H9 (cell line): ENCODE results near the gene TYRO3. TPM values are rescaled to one million over a fixed set of nuclear protein-coding genes. Genes with fewer than 3 reads are reported as not detected.

Source experiments
- DNase-seq: peaks from one replicate; pipeline ENCODE4 v3.0.0-alpha.2; 2017
- H2AFZ ChIP-seq: one replicate; pipeline ENCODE4 v1.6.1; 2013; ENCODE audit warnings: mild to moderate bottlenecking, low read length, control low read depth, moderate library complexity
- H2AK5ac ChIP-seq: 2 replicates; pipeline ENCODE4 v1.6.1; 2013; ENCODE audit warnings: low read length, control low read depth, mixed read lengths; ENCODE audit not compliant: insufficient read length
- H2BK120ac ChIP-seq: one replicate; pipeline ENCODE4 v1.6.1; 2013; ENCODE audit warnings: low read depth, mild to moderate bottlenecking, low read length, control low read depth, inconsistent platforms; ENCODE audit not compliant: poor library complexity, severe bottlenecking
- H2BK12ac ChIP-seq: 2 replicates; pipeline ENCODE4 v1.6.1; 2013; ENCODE audit warnings: low read length, control low read depth, mixed read lengths, low read depth; ENCODE audit not compliant: insufficient read length
- H2BK15ac ChIP-seq: 2 replicates; pipeline ENCODE4 v1.6.1; 2013; ENCODE audit warnings: low read depth, low read length, control low read depth
- H2BK20ac ChIP-seq: one replicate; pipeline ENCODE4 v1.6.1; 2013; ENCODE audit warnings: low read depth, mild to moderate bottlenecking, low read length, control low read depth, inconsistent platforms; ENCODE audit not compliant: poor library complexity, severe bottlenecking
- H2BK5ac ChIP-seq: 2 replicates; pipeline ENCODE4 v1.6.1; 2013; ENCODE audit warnings: low read length, control low read depth, mixed read lengths; ENCODE audit not compliant: insufficient read length
- H3K14ac ChIP-seq: 2 replicates; pipeline ENCODE4 v1.6.1; 2013; ENCODE audit warnings: low read length, control low read depth; ENCODE audit not compliant: insufficient read depth
- H3K18ac ChIP-seq: 2 replicates; pipeline ENCODE4 v1.6.1; 2013; ENCODE audit warnings: low read depth, mild to moderate bottlenecking, mixed read lengths, low read length, control low read depth; ENCODE audit not compliant: insufficient read length
- H3K23ac ChIP-seq: 2 replicates; pipeline ENCODE4 v1.6.1; 2013; ENCODE audit warnings: low read length, control low read depth, mixed read lengths, low read depth; ENCODE audit not compliant: insufficient read length
- H3K23me2 ChIP-seq: 2 replicates; pipeline ENCODE4 v1.6.1; 2013; ENCODE audit warnings: low read depth, mild to moderate bottlenecking, mixed read lengths, low read length, control low read depth; ENCODE audit not compliant: insufficient read length, poor library complexity, severe bottlenecking
- H3K27ac ChIP-seq: 2 replicates; pipeline ENCODE4 v1.5.1; 2013; ENCODE audit warnings: low read length, control low read depth, mixed read lengths, low read depth; ENCODE audit not compliant: insufficient read length
- H3K27me3 ChIP-seq: 2 replicates; pipeline ENCODE4 v1.6.1; 2013; ENCODE audit warnings: low read length, control low read depth, inconsistent platforms; ENCODE audit not compliant: insufficient read depth
- H3K4ac ChIP-seq: 2 replicates; pipeline ENCODE4 v1.6.1; 2013; ENCODE audit warnings: low read depth, mild to moderate bottlenecking, control low read depth, inconsistent platforms, low read length, moderate library complexity
- H3K4me1 ChIP-seq: 2 replicates; pipeline ENCODE4 v1.6.1; 2013; ENCODE audit warnings: low read length, control low read depth, inconsistent platforms; ENCODE audit not compliant: insufficient read depth
- H3K4me2 ChIP-seq: 2 replicates; pipeline ENCODE4 v1.6.1; 2013; ENCODE audit warnings: low read length, control low read depth, mixed read lengths; ENCODE audit not compliant: insufficient read length, insufficient read depth
- H3K56ac ChIP-seq: 2 replicates; pipeline ENCODE4 v1.6.1; 2013; ENCODE audit warnings: low read depth, mild to moderate bottlenecking, mixed read lengths, low read length, control low read depth; ENCODE audit not compliant: insufficient read length
- H3K79me1 ChIP-seq: 2 replicates; pipeline ENCODE4 v1.6.1; 2013; ENCODE audit warnings: low read depth, mild to moderate bottlenecking, moderate library complexity, low read length, control low read depth, inconsistent platforms; ENCODE audit not compliant: insufficient read depth, poor library complexity, severe bottlenecking
- H3K79me2 ChIP-seq: 2 replicates; pipeline ENCODE4 v1.6.1; 2013; ENCODE audit warnings: low read length, control low read depth, inconsistent platforms; ENCODE audit not compliant: insufficient read depth
- H3K9ac ChIP-seq: 2 replicates; pipeline ENCODE4 v1.6.1; 2013; ENCODE audit warnings: low read length, control low read depth, mixed read lengths; ENCODE audit not compliant: insufficient read length; ENCODE audit errors: extremely low read depth
- H3K9me3 ChIP-seq: one replicate; pipeline ENCODE4 v1.6.1; 2013; ENCODE audit warnings: low read depth, low read length, inconsistent platforms; ENCODE audit not compliant: control insufficient read depth
- H3T11ph ChIP-seq: one replicate; pipeline ENCODE4 v1.6.1; 2013; ENCODE audit warnings: mild to moderate bottlenecking, low read length, control low read depth, inconsistent platforms
- H4K20me1 ChIP-seq: one replicate; pipeline ENCODE4 v1.6.1; 2013; ENCODE audit not compliant: control insufficient read depth, insufficient read length, insufficient read depth
- H4K5ac ChIP-seq: 2 replicates; pipeline ENCODE4 v1.6.1; 2013; ENCODE audit warnings: low read depth, mild to moderate bottlenecking, mixed read lengths, low read length, control low read depth; ENCODE audit not compliant: insufficient read length
- H4K8ac ChIP-seq: replicated peaks from 2 replicates; pipeline ENCODE4 v1.6.1; 2013; ENCODE audit warnings: low read length, control low read depth, mixed read lengths, low read depth; ENCODE audit not compliant: insufficient read length
- H4K91ac ChIP-seq: 2 replicates; pipeline ENCODE4 v1.6.1; 2013; ENCODE audit warnings: low read depth, mild to moderate bottlenecking, moderate library complexity, mixed read lengths, low read length, control low read depth; ENCODE audit not compliant: insufficient read length
- H3K27ac Mint-ChIP-seq, 3 experiments: 2 replicates in 2 of 3; 3 replicates in 1 of 3; pipeline ENCODE4 v1.8.0; 2020 to 2021; ENCODE audit warnings: mixed read lengths in 3 of 3, mild to moderate bottlenecking in 1 of 3, moderate library complexity in 1 of 3
- H3K27me3 Mint-ChIP-seq: 2 replicates; pipeline ENCODE4 v1.8.0; 2021; ENCODE audit warnings: low read depth, mild to moderate bottlenecking, moderate library complexity, mixed read lengths
- H3K36me3 Mint-ChIP-seq, 3 experiments: 2 replicates in 2 of 3; 3 replicates in 1 of 3; pipeline ENCODE4 v1.8.0; 2020 to 2021; ENCODE audit warnings: low read depth in 3 of 3, mixed read lengths in 3 of 3; ENCODE audit not compliant: insufficient read depth in 1 of 3
- H3K4me1 Mint-ChIP-seq, 2 experiments: 2 replicates each; pipeline ENCODE4 v1.8.0; 2020; ENCODE audit warnings: mixed read lengths in 2 of 2
- H3K4me3 Mint-ChIP-seq, 2 experiments: 2 replicates in 1 of 2; 3 replicates in 1 of 2; pipeline ENCODE4 v1.8.0; 2020 to 2021; ENCODE audit warnings: mild to moderate bottlenecking in 2 of 2, mixed read lengths in 2 of 2, moderate library complexity in 1 of 2
- H3K9me3 Mint-ChIP-seq, 2 experiments: 2 replicates in 1 of 2; 3 replicates in 1 of 2; pipeline ENCODE4 v1.8.0; 2020; ENCODE audit warnings: mild to moderate bottlenecking in 2 of 2, mixed read lengths in 2 of 2, moderate library complexity in 1 of 2
- WGBS: extraction: QIAGEN DNeasy Blood & Tissue Kit; methylation state at CpG from one replicate; pipeline ENCODE4 v1.1.7; 2013; ENCODE audit warnings: missing lambda C conversion rate, low lambda C conversion rate, mixed read lengths; ENCODE audit not compliant: insufficient read length; ENCODE audit errors: extremely low coverage; 5-methylcytosine and 5-hydroxymethylcytosine counted together
- total RNA-seq: library from RNA; stranded (reverse); gene quantifications from 2 replicates; pipeline ENCODE4 v1.2.1, GENCODE V29; 2021
- TF ChIP-seq, protein P1 (sequence below): fragments of 200-600 bp; sonication (generic); conservative IDR thresholded peaks from 3 replicates; pipeline ENCODE4 v1.8.0; 2021; ENCODE audit warnings: antibody characterized with exemption, mild to moderate bottlenecking

TYRO3 gene
- total RNA-seq, 1 experiment from 2014 or later, result 124 TPM

DNA sequence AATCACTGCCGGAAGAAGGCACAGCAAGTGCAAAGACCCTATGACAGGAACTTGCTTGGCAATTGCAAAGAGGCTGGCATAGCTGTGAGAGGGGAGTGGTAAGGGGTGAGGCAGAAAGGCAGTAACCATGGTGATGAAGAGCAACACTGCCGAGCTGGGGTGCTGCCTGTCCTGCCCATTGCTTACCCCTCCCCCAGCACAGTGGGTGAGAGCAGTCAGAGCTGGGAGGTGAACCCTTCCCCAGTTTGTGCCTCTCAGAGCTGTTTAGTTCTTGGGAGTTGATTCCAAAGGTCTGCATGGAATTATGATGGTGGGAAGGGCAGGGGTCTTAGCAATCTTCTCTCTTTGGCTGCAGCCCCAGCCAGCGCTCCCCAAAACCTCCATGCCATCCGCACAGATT is 8.8 kb downstream of the TYRO3 start:
- Histone ChIP-seq H3K9me3 (no peaks in the 10 kb centered on the region), H2AFZ (no peak overlapping the region), H2BK120ac (peak overlapping the region; percentile 94), H2BK5ac (peak overlapping the region; percentile 30), H4K91ac (peak overlapping the region; percentile 76), H4K8ac (no peak overlapping the region), H3K4ac (peak overlapping the region; percentile 74; the same call in 1 of the 2 replicates), H4K5ac (peak overlapping the region; percentile 69), H3K27me3 (no peaks in the 10 kb centered on the region), H3K14ac (peak overlapping the region; percentile 83), H2BK12ac (peak overlapping the region; percentile 96), H3K18ac (peak overlapping the region; percentile 95), H3K79me1 (no peaks in the 10 kb centered on the region), H3K23ac (no peak overlapping the region), H3K27ac (peak overlapping the region; percentile 87), H2BK20ac (no peak overlapping the region), H2AK5ac (no peak overlapping the region), H3K4me1 (peaks cover 27% of the 10 kb centered on the region; the same call in 1 of the 2 replicates), H3K56ac (no peak overlapping the region), H3K23me2 (no peaks in the 10 kb centered on the region), H3K9ac (peak overlapping the region; percentile 9), H4K20me1 (no peaks in the 10 kb centered on the region), H3T11ph (peak overlapping the region; percentile 11), H3K79me2 (no peaks in the 10 kb centered on the region), H3K4me2 (peak overlapping the region; percentile 15), H2BK15ac (no peak overlapping the region)
- peak; percentile 61 for DNase-seq
- H3K4me1 Mint-ChIP-seq, result peaks cover 64% of the 10 kb centered on the region in 2 experiments
- no CpG with 5 or more reads among the region's 4 CpGs for WGBS
- no peaks in the 10 kb centered on the region; a peak in 1 of 5 replicates for H3K9me3 Mint-ChIP-seq
- peak overlapping the region; percentile 48 to 68 for H3K4me3 Mint-ChIP-seq
- TF ChIP-seq, protein P1, sequence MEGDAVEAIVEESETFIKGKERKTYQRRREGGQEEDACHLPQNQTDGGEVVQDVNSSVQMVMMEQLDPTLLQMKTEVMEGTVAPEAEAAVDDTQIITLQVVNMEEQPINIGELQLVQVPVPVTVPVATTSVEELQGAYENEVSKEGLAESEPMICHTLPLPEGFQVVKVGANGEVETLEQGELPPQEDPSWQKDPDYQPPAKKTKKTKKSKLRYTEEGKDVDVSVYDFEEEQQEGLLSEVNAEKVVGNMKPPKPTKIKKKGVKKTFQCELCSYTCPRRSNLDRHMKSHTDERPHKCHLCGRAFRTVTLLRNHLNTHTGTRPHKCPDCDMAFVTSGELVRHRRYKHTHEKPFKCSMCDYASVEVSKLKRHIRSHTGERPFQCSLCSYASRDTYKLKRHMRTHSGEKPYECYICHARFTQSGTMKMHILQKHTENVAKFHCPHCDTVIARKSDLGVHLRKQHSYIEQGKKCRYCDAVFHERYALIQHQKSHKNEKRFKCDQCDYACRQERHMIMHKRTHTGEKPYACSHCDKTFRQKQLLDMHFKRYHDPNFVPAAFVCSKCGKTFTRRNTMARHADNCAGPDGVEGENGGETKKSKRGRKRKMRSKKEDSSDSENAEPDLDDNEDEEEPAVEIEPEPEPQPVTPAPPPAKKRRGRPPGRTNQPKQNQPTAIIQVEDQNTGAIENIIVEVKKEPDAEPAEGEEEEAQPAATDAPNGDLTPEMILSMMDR, result no peak
- H3K27me3 Mint-ChIP-seq, result no peaks in the 10 kb centered on the region
- H3K36me3 Mint-ChIP-seq, result peaks cover 29 to 76% (median 74%) of the 10 kb centered on the region in 3 experiments; a peak in 6 of 7 replicates
- H3K27ac Mint-ChIP-seq, result peak overlapping the region; percentile 99 to 100 (median 99)
